Liver (tissue), 9 donors: ENCODE measurements around the gene NLRP9. TPM values are rescaled to one million over a fixed set of nuclear protein-coding genes. Genes with fewer than 3 reads are reported as not detected.

Source experiments
- DNase-seq: peaks from one replicate; pipeline ENCODE4 v3.0.0-alpha.2; 2017; ENCODE audit warnings: low spot score
- H3K27ac ChIP-seq, 2 donors: one replicate each; pipeline ENCODE4 v1.7.0; 2013; ENCODE audit warnings: inconsistent platforms in 2 of 2, low read length in 2 of 2, control low read depth in 1 of 2, low read depth in 1 of 2, mild to moderate bottlenecking in 1 of 2
- H3K27me3 ChIP-seq, 4 donors: one replicate each; pipeline versions ENCODE4 v1.6.1 to v1.7.0; 2013; ENCODE audit warnings: low read length in 3 of 4, inconsistent platforms in 1 of 4, mild to moderate bottlenecking in 1 of 4, moderate library complexity in 1 of 4; ENCODE audit not compliant: control insufficient read depth in 4 of 4, insufficient read depth in 4 of 4
- H3K36me3 ChIP-seq, 4 donors: one replicate each; pipeline versions ENCODE4 v1.6.1 to v1.7.0; 2013; ENCODE audit warnings: low read length in 3 of 4, mild to moderate bottlenecking in 3 of 4, low read depth in 1 of 4, moderate library complexity in 1 of 4; ENCODE audit not compliant: control insufficient read depth in 4 of 4, insufficient read depth in 3 of 4
- H3K4me1 ChIP-seq, 4 donors: one replicate each; pipeline versions ENCODE4 v1.6.1 to v1.7.0; 2013; ENCODE audit warnings: low read length in 3 of 4, mild to moderate bottlenecking in 3 of 4, moderate library complexity in 1 of 4; ENCODE audit not compliant: control insufficient read depth in 4 of 4, insufficient read depth in 4 of 4
- H3K4me3 ChIP-seq, 3 donors: one replicate each; pipeline versions ENCODE4 v1.6.1 to v1.7.0; 2013; ENCODE audit warnings: low read length in 3 of 3, control low read depth in 1 of 3, low read depth in 1 of 3, mild to moderate bottlenecking in 1 of 3
- H3K9ac ChIP-seq, 2 donors: one replicate each; pipeline ENCODE4 v1.7.0; 2013; ENCODE audit warnings: low read length in 2 of 2, mild to moderate bottlenecking in 2 of 2, moderate library complexity in 2 of 2, control low read depth in 1 of 2, low read depth in 1 of 2
- H3K9me3 ChIP-seq, 4 donors: one replicate each; pipeline versions ENCODE4 v1.6.1 to v1.7.0; 2013; ENCODE audit warnings: low read length in 3 of 4; ENCODE audit not compliant: control insufficient read depth in 4 of 4
- ATF3 ChIP-seq: IDR thresholded peaks from 2 replicates; pipeline ENCODE4 v1.6.1; 2016; ENCODE audit warnings: antibody characterized with exemption
- CTCF ChIP-seq: fragments of 150-350 bp; IDR thresholded peaks from 2 replicates; pipeline ENCODE4 v1.5.1; 2017; ENCODE audit warnings: improper control_type of control experiment, low read depth, low read length; ENCODE audit not compliant: missing input control
- EGR1 ChIP-seq, 2 donors: IDR thresholded peaks; 2 replicates each; pipeline ENCODE4 v1.6.1; 2016 to 2018; ENCODE audit warnings: antibody characterized with exemption in 2 of 2, low read depth in 2 of 2
- FOXA1 ChIP-seq: IDR thresholded peaks from 2 replicates; pipeline ENCODE4 v1.6.1; 2016; ENCODE audit warnings: antibody characterized with exemption
- FOXA2 ChIP-seq: IDR thresholded peaks from 2 replicates; pipeline ENCODE4 v1.6.1; 2016; ENCODE audit warnings: antibody characterized with exemption
- GABPA ChIP-seq, 2 donors: IDR thresholded peaks in 1 of 2; conservative IDR thresholded peaks in 1 of 2; 2 replicates each; pipeline ENCODE4 v1.6.1; 2016; ENCODE audit warnings: antibody characterized with exemption in 2 of 2, mild to moderate bottlenecking in 1 of 2, moderate library complexity in 1 of 2
- HNF4A ChIP-seq, 2 donors: conservative IDR thresholded peaks; 2 replicates each; pipeline ENCODE4 v1.6.1; 2016; ENCODE audit warnings: antibody characterized with exemption in 2 of 2, mild to moderate bottlenecking in 2 of 2
- HNF4G ChIP-seq: IDR thresholded peaks from 2 replicates; pipeline ENCODE4 v1.6.1; 2016; ENCODE audit warnings: antibody characterized with exemption
- JUND ChIP-seq, 2 donors: IDR thresholded peaks; 2 replicates each; pipeline ENCODE4 v1.6.1; 2016; ENCODE audit warnings: antibody characterized with exemption in 2 of 2
- MAX ChIP-seq: IDR thresholded peaks from 2 replicates; pipeline ENCODE4 v1.6.1; 2016; ENCODE audit warnings: antibody characterized with exemption
- NR2F2 ChIP-seq: IDR thresholded peaks from 2 replicates; pipeline ENCODE4 v1.6.1; 2016; ENCODE audit warnings: antibody characterized with exemption
- RAD21 ChIP-seq, 2 donors: IDR thresholded peaks; 2 replicates each; pipeline ENCODE4 v1.6.1; 2016; ENCODE audit warnings: antibody characterized with exemption in 2 of 2, mild to moderate bottlenecking in 2 of 2
- REST ChIP-seq: IDR thresholded peaks from 2 replicates; pipeline ENCODE4 v1.6.1; 2016; ENCODE audit warnings: antibody characterized with exemption, mild to moderate bottlenecking
- RXRA ChIP-seq, 2 donors: IDR thresholded peaks; 2 replicates each; pipeline ENCODE4 v1.6.1; 2017 to 2018; ENCODE audit warnings: antibody characterized with exemption in 2 of 2, mild to moderate bottlenecking in 1 of 2
- SP1 ChIP-seq: IDR thresholded peaks from 2 replicates; pipeline ENCODE4 v1.6.1; 2018; ENCODE audit warnings: antibody characterized with exemption, mild to moderate bottlenecking
- TAF1 ChIP-seq: conservative IDR thresholded peaks from 2 replicates; pipeline ENCODE4 v1.6.1; 2016; ENCODE audit warnings: antibody characterized with exemption, mild to moderate bottlenecking
- YY1 ChIP-seq: IDR thresholded peaks from 2 replicates; pipeline ENCODE4 v1.6.1; 2016; ENCODE audit warnings: antibody characterized with exemption, mild to moderate bottlenecking
- ZBTB33 ChIP-seq: IDR thresholded peaks from 2 replicates; pipeline ENCODE4 v1.6.1; 2016; ENCODE audit warnings: antibody characterized with exemption
- WGBS: extraction: QIAGEN DNeasy Blood & Tissue Kit; methylation state at CpG from one replicate; pipeline ENCODE4 v1.1.7; 2013; 5-methylcytosine and 5-hydroxymethylcytosine counted together
- polyA plus RNA-seq, 2 donors: library from polyadenylated mRNA; stranded (reverse) in 1 of 2; unstranded in 1 of 2; fragments of 200-250 nt in 1 of 2; fragments of >200 nt in 1 of 2; fragmentation: Nextera tagmentation in 1 of 2; extraction: Ambion mirVana in 1 of 2; gene quantifications; one replicate each; pipeline versions ENCODE4 v1.2.1 to v1.2.3, GENCODE V29; 2013 to 2015
- total RNA-seq, 2 donors: library from RNA; depleted of rRNA; stranded (reverse); fragments of >200 nt; gene quantifications; one replicate each; pipeline ENCODE4 v1.2.3, GENCODE V29; 2014
- donor health status: healthy.
- donor health status: healthy.
- donor health status: healthy.
- donor health status: healthy.
- donor health status: healthy.

The NLRP9 gene
- total and polyA plus RNA-seq, 4 donors, result not detected

- Histone ChIP-seq H3K9me3 (no peaks in the 10 kb centered on the region), H3K27me3 (no peaks in the 10 kb centered on the region), H3K4me3 (no peak overlapping the region), H3K9ac (no peak overlapping the region), H3K36me3 (peaks cover 21 to 88% (median 34%) of the 10 kb centered on the region in 4 donors), H3K27ac (no peak overlapping the region), H3K4me1 (no peaks in the 10 kb centered on the region)
- DNase-seq, result no peak
- TF ChIP-seq HNF4A (conservative IDR thresholded peaks at IDR 0.05) (no peak), HNF4G (no peak), NR2F2 (no peak), JUND (IDR thresholded peaks at IDR 0.05) (no peak), CTCF (no peak), TAF1 (no peak), FOXA1 (no peak), RAD21 (IDR thresholded peaks at IDR 0.05) (no peak), REST (no peak), MAX (no peak), ATF3 (no peak), FOXA2 (no peak), ZBTB33 (no peak), YY1 (no peak), RXRA (IDR thresholded peaks at IDR 0.05) (no peak), SP1 (no peak)
- 95% methylated on average over 20 of the region's 20 CpGs for WGBS
These were observed 44.7 kb downstream of the NLRP9 start for GRCh38 chr19:55693336-55693974.

- DNase-seq, result no peak
- WGBS, result 97% methylated on average over 19 of the region's 19 CpGs
- no peaks in the 10 kb centered on the region for H3K9me3 ChIP-seq
- TF ChIP-seq FOXA2 (no peak), TAF1 (no peak), RXRA (IDR thresholded peaks at IDR 0.05) (no peak), REST (no peak), JUND (IDR thresholded peaks at IDR 0.05) (no peak), ATF3 (no peak), GABPA (IDR thresholded peaks at IDR 0.05 in 1 of 2, conservative IDR thresholded peaks at IDR 0.05 in 1 of 2) (no peak), FOXA1 (no peak), NR2F2 (no peak), EGR1 (IDR thresholded peaks at IDR 0.05; ENCODE audit: low read depth in 2 of 2) (no peak), MAX (no peak), HNF4G (no peak)
These were observed 45.5 kb downstream of the NLRP9 start for GRCh38 chr19:55692681-55693081.

More at GRCh38 chr19:55692681-55693081, 45.5 kb downstream of the NLRP9 start:
- Histone ChIP-seq H3K36me3 (peaks cover 24 to 89% (median 37%) of the 10 kb centered on the region in 4 donors), H3K4me1 (no peaks in the 10 kb centered on the region), H3K4me3 (no peak overlapping the region), H3K27ac (no peak overlapping the region), H3K27me3 (no peaks in the 10 kb centered on the region), H3K9ac (no peak overlapping the region)
